Measurements from ENCODE around the gene IFFO2. TPM values are rescaled to one million over a fixed set of nuclear protein-coding genes. Genes with fewer than 3 reads are reported as not detected.

Gene IFFO2
- total RNA-seq, 3 donors from 2014 or later, result 5.8 to 35.3 (median 34.4) TPM

GRCh38 chr1:18992646-18993045 lies 36.2 kb upstream of the IFFO2 start:
- Histone ChIP-seq H3K27me3 (no peaks in the 10 kb centered on the region), H3K27ac (no peak overlapping the region), H3K36me3 (no peaks in the 10 kb centered on the region), H3K4me1 (peaks cover 0 to under 1% of the 10 kb centered on the region in 2 donors), H3K9me3 (no peaks in the 10 kb centered on the region), H3K4me3 (no peak overlapping the region)
- intact Hi-C loops (cut with DNase I; ENCODE audit: low total_unique reads), result no loop called here
- no peak for TF ChIP-seq POLR2AphosphoS5 (IDR thresholded peaks at IDR 0.05)
- no peak for DNase-seq (ENCODE audit: low spot score in 2 of 2)

GRCh38 chr1:18991585-18991984 lies 35.1 kb upstream of the IFFO2 start:
- Histone ChIP-seq H3K4me3 (no peak overlapping the region), H3K27me3 (no peaks in the 10 kb centered on the region), H3K36me3 (no peaks in the 10 kb centered on the region), H3K9me3 (no peaks in the 10 kb centered on the region), H3K27ac (no peak overlapping the region), H3K4me1 (no peaks in the 10 kb centered on the region)
- TF ChIP-seq POLR2A (IDR thresholded peaks at IDR 0.05), result no peak
- DNase-seq (ENCODE audit: low spot score in 2 of 2), result no peak
- intact Hi-C loops (cut with DNase I; ENCODE audit: low total_unique reads), result no loop called here

GRCh38 chr1:18989896-18990295 lies 33.4 kb upstream of the IFFO2 start:
- intact Hi-C loops (cut with DNase I; ENCODE audit: low total_unique reads), result no loop called here
- TF ChIP-seq POLR2A (IDR thresholded peaks at IDR 0.05) (no peak), CTCF (IDR thresholded peaks at IDR 0.05) (no peak)
- DNase-seq (ENCODE audit: low spot score in 2 of 2), result peak in 1 of 2 donors; percentile 47
- Histone ChIP-seq H3K4me3 (no peak overlapping the region), H3K36me3 (no peaks in the 10 kb centered on the region), H3K4me1 (no peaks in the 10 kb centered on the region), H3K9me3 (no peaks in the 10 kb centered on the region), H3K27ac (no peak overlapping the region), H3K27me3 (no peaks in the 10 kb centered on the region)

GRCh38 chr1:18989176-18989799 lies 32.8 kb upstream of the IFFO2 start:
- Histone ChIP-seq H3K27ac (no peak overlapping the region), H3K9me3 (no peaks in the 10 kb centered on the region), H3K36me3 (no peaks in the 10 kb centered on the region), H3K27me3 (no peaks in the 10 kb centered on the region), H3K4me1 (no peaks in the 10 kb centered on the region), H3K4me3 (no peak overlapping the region)
- intact Hi-C loops (cut with DNase I; ENCODE audit: low total_unique reads), result no loop called here
- peak in 1 of 2 donors; percentile 46 for DNase-seq (ENCODE audit: low spot score in 2 of 2)
- TF ChIP-seq CTCF (IDR thresholded peaks at IDR 0.05) (no peak), POLR2AphosphoS5 (IDR thresholded peaks at IDR 0.05) (no peak), POLR2A (IDR thresholded peaks at IDR 0.05) (no peak)

- intact Hi-C loops (cut with DNase I; ENCODE audit: low total_unique reads), result no loop called here
- no peak overlapping the region for H3K27ac ChIP-seq
- no peaks in the 10 kb centered on the region for H3K9me3 ChIP-seq
- TF ChIP-seq POLR2AphosphoS5 (IDR thresholded peaks at IDR 0.05) (no peak), POLR2A (IDR thresholded peaks at IDR 0.05) (no peak), CTCF (IDR thresholded peaks at IDR 0.05) (no peak)
- H3K36me3 ChIP-seq, result no peaks in the 10 kb centered on the region
- no peaks in the 10 kb centered on the region for H3K4me1 ChIP-seq
- DNase-seq (ENCODE audit: low spot score in 2 of 2), result no peak
- no peak overlapping the region for H3K4me3 ChIP-seq
- H3K27me3 ChIP-seq, result no peaks in the 10 kb centered on the region
Measured at GRCh38 chr1:18981242-18981641, 24.8 kb upstream of the IFFO2 start.

GRCh38 chr1:18978706-18979105 lies 22.2 kb upstream of the IFFO2 start:
- Histone ChIP-seq H3K4me1 (no peaks in the 10 kb centered on the region), H3K27me3 (no peaks in the 10 kb centered on the region), H3K4me3 (no peak overlapping the region), H3K27ac (no peak overlapping the region), H3K9me3 (no peaks in the 10 kb centered on the region), H3K36me3 (no peaks in the 10 kb centered on the region)
- TF ChIP-seq POLR2AphosphoS5 (IDR thresholded peaks at IDR 0.05) (no peak), POLR2A (IDR thresholded peaks at IDR 0.05) (no peak), CTCF (IDR thresholded peaks at IDR 0.05) (no peak)
- no peak for DNase-seq (ENCODE audit: low spot score in 2 of 2)
- intact Hi-C loops (cut with DNase I; ENCODE audit: low total_unique reads), result no loop called here
